Thoracic aorta (tissue), 2 donors: Measurements from ENCODE around the gene SLC35A5. TPM values are rescaled to one million over a fixed set of nuclear protein-coding genes. Genes with fewer than 3 reads are reported as not detected.

Experiments
- ATAC-seq: fragments of 150-250 bp; one replicate; pipeline ENCODE4 v1.8.0; 2017; ENCODE audit warnings: low read depth; ENCODE audit not compliant: insufficient number of reproducible peaks, low FRiP score
- DNase-seq: peaks from one replicate; pipeline ENCODE4 v3.0.0-alpha.2; 2020; ENCODE audit warnings: low spot score
- H3K27ac ChIP-seq, 2 donors: fragments of 200-600 bp; sonication (generic); 1 replicate in 1 of 2; 2 replicates in 1 of 2; pipeline ENCODE4 v1.5.1; 2016; ENCODE audit warnings: mild to moderate bottlenecking in 2 of 2, moderate library complexity in 2 of 2
- H3K27me3 ChIP-seq: fragments of 200-600 bp; sonication (generic); replicated peaks from 2 replicates; pipeline ENCODE4 v1.6.0; 2016; ENCODE audit warnings: mild to moderate bottlenecking; ENCODE audit not compliant: insufficient read depth
- H3K36me3 ChIP-seq: fragments of 200-600 bp; sonication (generic); one replicate; pipeline ENCODE4 v1.5.1; 2016
- H3K4me1 ChIP-seq, 2 donors: fragments of 200-600 bp; sonication (generic); 1 replicate in 1 of 2; 2 replicates in 1 of 2; pipeline versions ENCODE4 v1.5.1 to v1.6.0; 2016; ENCODE audit warnings: low read depth in 2 of 2, mild to moderate bottlenecking in 1 of 2; ENCODE audit not compliant: control insufficient read depth in 1 of 2
- H3K4me3 ChIP-seq: fragments of 200-600 bp; sonication (generic); 2 replicates; pipeline ENCODE4 v1.5.1; 2016; ENCODE audit warnings: mild to moderate bottlenecking
- H3K9me3 ChIP-seq: fragments of 200-600 bp; sonication (generic); 2 replicates; pipeline ENCODE4 v1.5.1; 2016
- CTCF ChIP-seq: fragments of 200-600 bp; sonication (generic); IDR thresholded peaks from one replicate; pipeline ENCODE4 v1.5.1; 2019; ENCODE audit warnings: antibody characterized with exemption
- total RNA-seq, 2 donors: library from RNA; depleted of rRNA; stranded (reverse); fragments of >200 nt; gene quantifications; one replicate each; pipeline versions ENCODE4 v1.1.0 to v1.2.3, GENCODE V29; 2016

The SLC35A5 gene
- total RNA-seq, 2 donors from 2014 or later, result 17.5 to 45.9 TPM

DNA sequence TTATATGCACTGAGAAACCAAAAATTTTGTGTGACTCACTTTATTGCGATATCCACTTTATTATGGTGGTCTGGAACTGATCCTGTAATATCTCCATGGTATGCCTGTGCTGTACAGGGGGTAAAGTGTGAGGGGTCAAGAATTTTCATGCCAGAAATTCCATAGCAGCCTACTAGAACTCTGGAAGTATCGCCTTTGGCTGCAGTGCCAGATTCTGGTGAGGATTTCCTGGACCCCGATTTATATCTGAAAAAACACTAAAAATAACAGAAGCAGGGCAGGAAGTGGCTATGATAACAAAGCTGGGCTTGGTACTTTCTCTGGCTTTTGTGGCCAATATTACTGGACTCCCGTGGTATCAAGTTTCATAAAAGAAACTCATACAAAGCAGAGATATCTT, 42.7 kb downstream of the SLC35A5 start:
- ATAC-seq, result no peak
- H3K36me3 ChIP-seq, result no peaks in the 10 kb centered on the region

DNA sequence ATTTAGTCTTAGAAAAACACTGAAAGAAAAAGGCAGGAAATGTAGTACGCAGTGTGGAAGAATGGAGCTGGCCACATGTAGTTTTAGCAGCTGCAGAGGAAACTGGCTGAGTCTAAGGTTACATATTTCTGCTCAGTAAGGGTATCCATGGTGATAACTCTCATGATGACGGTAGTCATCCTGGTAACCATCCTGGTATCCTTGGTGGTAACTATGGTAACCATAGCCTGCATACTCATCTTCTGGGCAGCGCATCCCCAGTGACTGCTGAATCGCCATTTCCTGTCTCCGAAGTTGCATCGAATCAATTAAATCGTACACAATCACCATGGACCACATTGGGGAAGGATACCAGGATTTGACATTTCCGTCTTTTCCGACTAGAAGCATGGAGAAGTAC, 43.4 kb downstream of the SLC35A5 start:
- TF ChIP-seq CTCF, result no peak
- Histone ChIP-seq H3K4me1 (peaks cover 0 to 4% of the 10 kb centered on the region in 2 donors), H3K9me3 (no peaks in the 10 kb centered on the region), H3K4me3 (no peak overlapping the region), H3K27ac (no peak overlapping the region), H3K36me3 (peaks cover 3% of the 10 kb centered on the region), H3K27me3 (no peaks in the 10 kb centered on the region)
- no peak for ATAC-seq
- DNase-seq, result no peak

More for the DNA sequence above, 42.7 kb downstream of the SLC35A5 start:
- peaks cover 0 to 4% of the 10 kb centered on the region in 2 donors for H3K4me1 ChIP-seq
- DNase-seq, result no peak
- H3K27me3 ChIP-seq, result no peaks in the 10 kb centered on the region
- H3K9me3 ChIP-seq, result no peaks in the 10 kb centered on the region
- no peak for TF ChIP-seq CTCF
- H3K27ac ChIP-seq, result no peak overlapping the region
- H3K4me3 ChIP-seq, result no peak overlapping the region

GRCh38 chr3:112606098-112606497, 44.3 kb downstream of the SLC35A5 start:
- Histone ChIP-seq H3K36me3 (peaks cover 3% of the 10 kb centered on the region), H3K4me3 (no peak overlapping the region), H3K27me3 (no peaks in the 10 kb centered on the region), H3K27ac (no peak overlapping the region), H3K4me1 (peaks cover 0 to 4% of the 10 kb centered on the region in 2 donors), H3K9me3 (no peaks in the 10 kb centered on the region)
- ATAC-seq (no peak), DNase-seq (no peak)
- no peak for TF ChIP-seq CTCF

DNA sequence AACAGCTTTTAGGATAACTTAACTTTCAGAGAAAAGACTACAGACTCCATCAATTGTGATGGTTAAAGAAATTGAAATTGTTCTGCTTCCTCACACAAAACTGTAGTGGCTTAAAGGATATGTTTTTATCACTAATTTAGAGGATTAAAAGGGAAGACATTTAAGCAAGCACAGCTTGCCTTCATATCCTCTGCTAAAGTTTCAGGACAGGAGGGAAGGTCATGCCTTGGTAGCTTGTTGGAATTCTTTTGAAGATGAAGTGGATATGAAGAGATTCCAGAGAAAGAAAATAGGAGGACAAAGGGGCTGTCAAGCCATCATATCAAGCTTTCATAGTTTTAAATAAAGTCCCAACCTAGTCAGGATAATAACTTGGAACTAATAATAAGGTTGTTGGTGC, 46.0 kb downstream of the SLC35A5 start:
- Histone ChIP-seq H3K4me1 (peaks cover 0 to 7% of the 10 kb centered on the region in 2 donors), H3K4me3 (no peak overlapping the region), H3K36me3 (peaks cover 3% of the 10 kb centered on the region), H3K27me3 (no peaks in the 10 kb centered on the region), H3K27ac (no peak overlapping the region), H3K9me3 (no peaks in the 10 kb centered on the region)
- ATAC-seq (no peak), DNase-seq (no peak)
- no peak for TF ChIP-seq CTCF

- ATAC-seq (no peak), DNase-seq (no peak)
- Histone ChIP-seq H3K36me3 (peaks cover 3% of the 10 kb centered on the region), H3K27ac (no peak overlapping the region), H3K4me3 (no peak overlapping the region), H3K4me1 (peaks cover 0 to 4% of the 10 kb centered on the region in 2 donors), H3K9me3 (no peaks in the 10 kb centered on the region), H3K27me3 (no peaks in the 10 kb centered on the region)
- no peak for TF ChIP-seq CTCF
Measured at GRCh38 chr3:112610121-112610520, 48.3 kb downstream of the SLC35A5 start.
